Esophagus muscularis mucosa (tissue), 4 donors: ENCODE data around the gene EFHC1. TPM values are rescaled to one million over a fixed set of nuclear protein-coding genes. Genes with fewer than 3 reads are reported as not detected.

Experiments
- DNase-seq: peaks from one replicate; pipeline ENCODE4 v3.0.0-alpha.2; 2017; ENCODE audit errors: extremely low spot score
- H3K27ac ChIP-seq, 4 donors: fragments of 200-600 bp; sonication (generic); replicated peaks in 1 of 4; 1 replicate in 3 of 4; 2 replicates in 1 of 4; pipeline ENCODE4 v1.5.1; 2016 to 2019; ENCODE audit warnings: mild to moderate bottlenecking in 1 of 4
- H3K27me3 ChIP-seq, 4 donors: fragments of 200-600 bp; sonication (generic); one replicate each; pipeline versions ENCODE4 v1.5.1 to v1.6.0; 2016 to 2019
- H3K36me3 ChIP-seq, 4 donors: fragments of 200-600 bp; sonication (generic); one replicate each; pipeline ENCODE4 v1.5.1; 2016 to 2019
- H3K4me1 ChIP-seq, 4 donors: fragments of 200-600 bp; sonication (generic); one replicate each; pipeline ENCODE4 v1.5.1; 2016 to 2019
- H3K4me3 ChIP-seq, 4 donors: fragments of 200-600 bp; sonication (generic); 1 replicate in 2 of 4; 2 replicates in 2 of 4; pipeline ENCODE4 v1.5.1; 2016 to 2019; ENCODE audit warnings: mild to moderate bottlenecking in 4 of 4, moderate library complexity in 1 of 4
- H3K9me3 ChIP-seq, 4 donors: fragments of 200-600 bp; sonication (generic); 1 replicate in 3 of 4; 2 replicates in 1 of 4; pipeline ENCODE4 v1.5.1; 2016 to 2019
- EP300 ChIP-seq: sonication (generic); formaldehyde crosslinking; IDR thresholded peaks from one replicate; pipeline ENCODE4 v1.6.1; 2017; ENCODE audit warnings: antibody characterized with exemption
- POLR2A ChIP-seq: fragments of 450-650 bp; IDR thresholded peaks from one replicate; pipeline ENCODE4 v1.6.1; 2017; ENCODE audit warnings: antibody characterized with exemption, moderate library complexity, mild to moderate bottlenecking, low read depth
- POLR2AphosphoS5 ChIP-seq, 2 donors: sonication (generic); formaldehyde crosslinking; IDR thresholded peaks; one replicate each; pipeline ENCODE4 v1.6.1; 2017; ENCODE audit warnings: antibody characterized with exemption in 2 of 2
- WGBS: methylation state at CpG from one replicate; pipeline ENCODE4 v1.1.5; 2018; 5-methylcytosine and 5-hydroxymethylcytosine counted together
- intact Hi-C: fragments of 100-400 bp; cut with DNase I; formaldehyde crosslinking; loops from one replicate; pipeline ENCODE4 v1.15.1; 2023
- total RNA-seq, 4 donors: library from RNA; depleted of rRNA; stranded (reverse); fragments of >200 nt; gene quantifications; one replicate each; pipeline versions ENCODE4 v1.1.0 to v1.2.1, GENCODE V29; 2016
- TF ChIP-seq, protein P1 (sequence below), 3 experiments: fragments of 200-600 bp in 2 of 3; fragments of 450-650 bp in 1 of 3; sonication (generic) in 2 of 3; IDR thresholded peaks; one replicate each; pipeline ENCODE4 v1.5.1; 2017 to 2019; ENCODE audit warnings: antibody characterized with exemption in 3 of 3, mild to moderate bottlenecking in 2 of 3, moderate library complexity in 1 of 3

Gene EFHC1
- total RNA-seq, 4 donors from 2014 or later, result 7.5 to 21.2 (median 10.2) TPM

DNA sequence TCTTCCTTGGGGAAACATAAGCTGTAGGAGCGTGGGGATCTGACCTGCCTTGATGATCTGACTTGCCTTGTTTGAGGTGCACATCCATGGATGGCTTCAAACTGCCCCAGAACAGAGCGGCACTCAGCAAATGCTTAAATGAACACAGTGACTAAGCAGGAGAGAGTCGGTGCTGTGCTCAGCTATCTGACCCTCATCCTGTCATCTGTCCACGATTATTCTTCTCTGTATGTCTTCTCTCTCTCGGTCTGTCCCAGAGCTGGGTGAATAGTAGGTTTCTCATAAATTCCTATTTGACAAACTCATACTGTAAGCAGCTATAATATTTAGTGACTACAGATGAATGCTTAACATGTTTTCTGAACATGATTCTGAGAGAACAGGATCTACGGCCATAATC, 119.5 kb downstream of the EFHC1 start:
- Histone ChIP-seq H3K27me3 (no peaks in the 10 kb centered on the region), H3K4me3 (no peak overlapping the region), H3K9me3 (no peaks in the 10 kb centered on the region), H3K4me1 (peaks cover 62 to 87% (median 83%) of the 10 kb centered on the region in 4 donors), H3K36me3 (peaks cover 2 to 11% (median 9%) of the 10 kb centered on the region in 4 donors), H3K27ac (peak overlapping the region; percentile 20 to 59 (median 46))
- 44% methylated on average over 6 of the region's 6 CpGs for WGBS
- intact Hi-C loops, result no loop called here
- TF ChIP-seq POLR2A, result no peak
- TF ChIP-seq POLR2AphosphoS5 (IDR thresholded peaks at IDR 0.05), result no peak
- no peak for TF ChIP-seq EP300
- TF ChIP-seq, protein P1, sequence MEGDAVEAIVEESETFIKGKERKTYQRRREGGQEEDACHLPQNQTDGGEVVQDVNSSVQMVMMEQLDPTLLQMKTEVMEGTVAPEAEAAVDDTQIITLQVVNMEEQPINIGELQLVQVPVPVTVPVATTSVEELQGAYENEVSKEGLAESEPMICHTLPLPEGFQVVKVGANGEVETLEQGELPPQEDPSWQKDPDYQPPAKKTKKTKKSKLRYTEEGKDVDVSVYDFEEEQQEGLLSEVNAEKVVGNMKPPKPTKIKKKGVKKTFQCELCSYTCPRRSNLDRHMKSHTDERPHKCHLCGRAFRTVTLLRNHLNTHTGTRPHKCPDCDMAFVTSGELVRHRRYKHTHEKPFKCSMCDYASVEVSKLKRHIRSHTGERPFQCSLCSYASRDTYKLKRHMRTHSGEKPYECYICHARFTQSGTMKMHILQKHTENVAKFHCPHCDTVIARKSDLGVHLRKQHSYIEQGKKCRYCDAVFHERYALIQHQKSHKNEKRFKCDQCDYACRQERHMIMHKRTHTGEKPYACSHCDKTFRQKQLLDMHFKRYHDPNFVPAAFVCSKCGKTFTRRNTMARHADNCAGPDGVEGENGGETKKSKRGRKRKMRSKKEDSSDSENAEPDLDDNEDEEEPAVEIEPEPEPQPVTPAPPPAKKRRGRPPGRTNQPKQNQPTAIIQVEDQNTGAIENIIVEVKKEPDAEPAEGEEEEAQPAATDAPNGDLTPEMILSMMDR (IDR thresholded peaks at IDR 0.05), result no peak
- DNase-seq, result no peak

DNA sequence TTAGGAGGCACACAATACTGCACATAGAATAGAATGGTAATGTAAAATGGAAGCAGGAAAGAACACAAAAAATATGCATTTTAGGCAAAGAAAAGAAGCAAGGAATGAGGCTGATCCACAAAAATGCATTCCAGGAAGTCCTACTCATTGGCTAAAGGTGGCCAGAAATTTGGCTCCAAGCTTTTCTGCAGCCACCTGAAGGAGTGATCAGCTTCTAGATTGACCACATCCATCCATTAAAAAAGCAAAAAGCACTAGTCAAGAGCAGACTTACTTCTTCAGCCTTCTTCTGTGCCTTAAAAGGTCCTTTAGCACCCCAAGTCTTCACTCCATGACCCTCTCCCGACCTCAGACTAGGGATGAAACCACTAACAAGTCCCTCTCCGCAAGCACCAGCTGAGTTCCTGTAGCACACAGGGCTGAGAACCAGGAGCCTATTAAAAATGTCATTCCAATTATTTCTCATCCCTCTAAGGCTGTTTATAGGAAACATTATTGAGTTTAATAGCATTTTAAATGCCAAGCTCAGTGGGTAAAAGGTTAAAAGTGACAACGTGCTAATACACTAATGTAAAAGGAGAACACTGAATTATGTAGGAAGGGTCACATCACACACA, 120.3 kb downstream of the EFHC1 start:
- 46% methylated on average over 3 of the region's 3 CpGs for WGBS
- no peak for DNase-seq
- Histone ChIP-seq H3K4me1 (peaks cover 69 to 95% (median 91%) of the 10 kb centered on the region in 4 donors), H3K9me3 (no peaks in the 10 kb centered on the region), H3K27ac (peak overlapping the region; percentile 20 to 59 (median 46)), H3K27me3 (no peaks in the 10 kb centered on the region), H3K36me3 (peaks cover 0 to 3% (median under 1%) of the 10 kb centered on the region in 4 donors), H3K4me3 (no peak overlapping the region)
- TF ChIP-seq, protein P1 (IDR thresholded peaks at IDR 0.05), result no peak
- no peak for TF ChIP-seq EP300
- TF ChIP-seq POLR2A, result no peak
- no peak for TF ChIP-seq POLR2AphosphoS5 (IDR thresholded peaks at IDR 0.05)
- intact Hi-C loops, result no loop called here

DNA sequence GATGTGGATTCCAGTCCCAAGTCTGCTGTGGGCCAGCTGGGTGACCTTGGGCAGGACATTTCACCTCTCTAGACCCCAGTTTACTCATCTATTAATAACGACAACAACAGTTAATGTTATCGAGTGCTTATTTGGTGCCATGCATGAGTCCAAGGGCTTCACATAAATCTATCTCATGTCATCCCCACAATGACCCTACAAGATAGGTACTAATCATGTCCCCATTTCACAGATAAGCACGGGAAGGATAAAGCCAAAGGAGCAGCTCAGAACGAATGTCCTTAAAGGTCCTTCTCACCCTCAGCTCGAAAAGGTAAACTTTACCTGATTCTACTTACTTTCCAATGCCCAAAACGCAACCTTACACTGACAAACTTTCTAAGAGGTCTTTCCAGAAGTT, 121.0 kb downstream of the EFHC1 start:
- H3K4me3 ChIP-seq, result no peak overlapping the region
- H3K36me3 ChIP-seq, result no peaks in the 10 kb centered on the region
- peaks cover 77 to 99% (median 96%) of the 10 kb centered on the region in 4 donors for H3K4me1 ChIP-seq
- no peaks in the 10 kb centered on the region for H3K9me3 ChIP-seq
- WGBS, result 82% methylated on average over 6 of the region's 6 CpGs
- no peaks in the 10 kb centered on the region for H3K27me3 ChIP-seq
- TF ChIP-seq POLR2A (no peak), POLR2AphosphoS5 (IDR thresholded peaks at IDR 0.05) (no peak), EP300 (no peak)
- TF ChIP-seq, protein P1 (IDR thresholded peaks at IDR 0.05), result no peak
- no peak for DNase-seq
- H3K27ac ChIP-seq, result peak overlapping the region in 3 of 4 donors; percentile 20 to 59 (median 39)
- intact Hi-C loops, result no loop called here

DNA sequence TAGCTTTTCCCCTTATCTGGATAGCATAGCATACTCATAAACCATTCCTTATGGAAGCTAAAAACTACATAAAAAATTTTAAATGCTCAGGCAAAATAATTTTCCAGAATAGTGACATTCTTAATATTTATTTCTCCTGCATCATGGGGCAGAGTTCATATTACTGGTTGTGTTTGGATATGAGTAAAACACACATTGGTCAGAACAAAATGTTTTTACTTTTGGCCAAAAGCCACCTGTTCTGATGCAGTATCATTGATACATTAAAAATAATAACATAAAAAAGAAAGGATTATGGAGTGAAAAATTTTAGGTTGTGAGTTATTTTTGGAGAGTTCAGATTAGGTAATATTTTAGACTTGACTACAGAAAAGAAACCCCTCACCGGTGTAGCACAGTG, 123.1 kb downstream of the EFHC1 start:
- no peak overlapping the region for H3K4me3 ChIP-seq
- intact Hi-C loops, result no loop called here
- DNase-seq, result no peak
- H3K4me1 ChIP-seq, result peaks cover 77 to 99% (median 97%) of the 10 kb centered on the region in 4 donors
- WGBS, result 54% methylated on average over 1 of the region's 1 CpG
- H3K27ac ChIP-seq, result peak overlapping the region; percentile 29 to 69 (median 56)
- no peaks in the 10 kb centered on the region for H3K9me3 ChIP-seq
- no peaks in the 10 kb centered on the region for H3K27me3 ChIP-seq
- TF ChIP-seq POLR2AphosphoS5 (IDR thresholded peaks at IDR 0.05), result no peak
- TF ChIP-seq, protein P1 (IDR thresholded peaks at IDR 0.05), result no peak
- TF ChIP-seq EP300, result no peak
- no peak for TF ChIP-seq POLR2A
- no peaks in the 10 kb centered on the region for H3K36me3 ChIP-seq
